Measurements from ENCODE around the gene EVX2.

EVX2 gene

GRCh38 chr2:176117823-176118371 lies 34.1 kb upstream of the EVX2 start:
- H3K9ac ChIP-seq: no peak overlapping the region
- no peaks in the 10 kb centered on the region for H3K36me3 ChIP-seq (ENCODE audit: insufficient read depth)
- no peak overlapping the region for H3K4me3 ChIP-seq (IDR thresholded peaks at IDR 0.05; ENCODE audit: insufficient read depth, low read depth, low read length)
- H3K79me2 ChIP-seq (ENCODE audit: insufficient read depth, low read depth): no peaks in the 10 kb centered on the region
- H3K4me2 ChIP-seq: no peak overlapping the region
- H4K20me1 ChIP-seq (ENCODE audit: insufficient read depth): no peaks in the 10 kb centered on the region
- H3K27ac ChIP-seq: no peak overlapping the region
- no peaks in the 10 kb centered on the region for H3K27me3 ChIP-seq (ENCODE audit: insufficient read depth, low read depth)
- H2AFZ ChIP-seq (ENCODE audit: low read depth): peak overlapping the region; percentile 31; the same call in 1 of the 2 replicates
- TF ChIP-seq CTCF (conservative IDR thresholded peaks at IDR 0.05; ENCODE audit: low read depth, low read length): no peak
- no peaks in the 10 kb centered on the region for H3K4me1 ChIP-seq (ENCODE audit: low read depth, poor library complexity, severe bottlenecking)

GRCh38 chr2:176117162-176117822 lies 33.5 kb upstream of the EVX2 start:
- Histone ChIP-seq H3K4me2 (no peak overlapping the region), H3K27me3 (ENCODE audit: insufficient read depth, low read depth) (no peaks in the 10 kb centered on the region), H2AFZ (ENCODE audit: low read depth) (no peak overlapping the region), H3K36me3 (ENCODE audit: insufficient read depth) (no peaks in the 10 kb centered on the region), H4K20me1 (ENCODE audit: insufficient read depth) (no peaks in the 10 kb centered on the region), H3K9ac (no peak overlapping the region), H3K4me1 (ENCODE audit: low read depth, poor library complexity, severe bottlenecking) (no peaks in the 10 kb centered on the region), H3K4me3 (IDR thresholded peaks at IDR 0.05; ENCODE audit: insufficient read depth, low read depth, low read length) (no peak overlapping the region), H3K79me2 (ENCODE audit: insufficient read depth, low read depth) (no peaks in the 10 kb centered on the region), H3K27ac (no peak overlapping the region)
- TF ChIP-seq CTCF (conservative IDR thresholded peaks at IDR 0.05; ENCODE audit: low read depth, low read length): no peak

GRCh38 chr2:176115883-176116813 lies 32.4 kb upstream of the EVX2 start, which contains the start of gene HOXD10:
Gene HOXD10, plus strand, starts transcription at chr2:176116778. Its CDS starts 56 bp downstream, at chr2:176116834.
- no peaks in the 10 kb centered on the region for H3K27me3 ChIP-seq (ENCODE audit: insufficient read depth, low read depth)
- H3K79me2 ChIP-seq (ENCODE audit: insufficient read depth, low read depth): no peaks in the 10 kb centered on the region
- H3K4me2 ChIP-seq: no peak within 1 kb of the TSS
- H4K20me1 ChIP-seq (ENCODE audit: insufficient read depth): no peaks in the 10 kb centered on the region
- no peak within 1 kb of the TSS for H2AFZ ChIP-seq (ENCODE audit: low read depth)
- H3K4me3 ChIP-seq (IDR thresholded peaks at IDR 0.05; ENCODE audit: insufficient read depth, low read depth, low read length): no peak within 1 kb of the TSS
- TF ChIP-seq CTCF (conservative IDR thresholded peaks at IDR 0.05; ENCODE audit: low read depth, low read length): no peak
- no peaks in the 10 kb centered on the region for H3K4me1 ChIP-seq (ENCODE audit: low read depth, poor library complexity, severe bottlenecking)
- no peaks in the 10 kb centered on the region for H3K36me3 ChIP-seq (ENCODE audit: insufficient read depth)
- no peak within 1 kb of the TSS for H3K27ac ChIP-seq
- H3K9ac ChIP-seq: no peak within 1 kb of the TSS

- Histone ChIP-seq H3K27ac (no peak overlapping the region), H3K9ac (no peak overlapping the region), H3K27me3 (ENCODE audit: insufficient read depth, low read depth) (no peaks in the 10 kb centered on the region), H3K4me1 (ENCODE audit: low read depth, poor library complexity, severe bottlenecking) (no peaks in the 10 kb centered on the region), H3K36me3 (ENCODE audit: insufficient read depth) (no peaks in the 10 kb centered on the region), H3K4me3 (IDR thresholded peaks at IDR 0.05; ENCODE audit: insufficient read depth, low read depth, low read length) (no peak overlapping the region), H2AFZ (ENCODE audit: low read depth) (no peak overlapping the region), H3K79me2 (ENCODE audit: insufficient read depth, low read depth) (no peaks in the 10 kb centered on the region), H3K4me2 (no peak overlapping the region), H4K20me1 (ENCODE audit: insufficient read depth) (no peaks in the 10 kb centered on the region)
- no peak for TF ChIP-seq CTCF (conservative IDR thresholded peaks at IDR 0.05; ENCODE audit: low read depth, low read length)
Measured at GRCh38 chr2:176114930-176115625, 31.3 kb upstream of the EVX2 start.

All from KMS-11 (cell line).